Middle frontal gyrus (tissue), 1 donor: ENCODE data around the gene GPR45.

Source experiments
- DNase-seq: peaks from one replicate; pipeline ENCODE4 v3.0.0-alpha.2; 2015; ENCODE audit warnings: low spot score; ENCODE audit errors: extremely low spot score

GPR45 gene

DNA sequence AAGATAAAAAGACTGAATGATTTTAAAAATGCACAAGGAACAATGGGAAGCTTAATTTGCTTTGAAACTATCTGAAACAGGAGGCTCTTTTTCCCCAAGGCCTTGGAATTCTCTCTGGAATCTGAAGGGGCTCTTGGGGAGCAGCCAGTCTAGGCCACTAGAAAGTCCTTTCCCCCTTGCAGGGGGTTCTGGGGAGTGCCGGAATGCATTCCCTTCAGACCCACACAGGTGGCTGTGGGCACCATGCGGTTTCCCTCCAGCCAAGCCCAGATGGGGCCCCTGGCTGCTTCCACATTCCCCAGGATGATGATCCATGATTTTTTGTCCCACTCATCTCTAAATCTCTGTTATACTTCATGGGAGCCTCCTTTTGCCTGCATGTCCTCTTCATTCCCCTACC lies 10.7 kb downstream of the GPR45 start:
- no peak for DNase-seq

DNA sequence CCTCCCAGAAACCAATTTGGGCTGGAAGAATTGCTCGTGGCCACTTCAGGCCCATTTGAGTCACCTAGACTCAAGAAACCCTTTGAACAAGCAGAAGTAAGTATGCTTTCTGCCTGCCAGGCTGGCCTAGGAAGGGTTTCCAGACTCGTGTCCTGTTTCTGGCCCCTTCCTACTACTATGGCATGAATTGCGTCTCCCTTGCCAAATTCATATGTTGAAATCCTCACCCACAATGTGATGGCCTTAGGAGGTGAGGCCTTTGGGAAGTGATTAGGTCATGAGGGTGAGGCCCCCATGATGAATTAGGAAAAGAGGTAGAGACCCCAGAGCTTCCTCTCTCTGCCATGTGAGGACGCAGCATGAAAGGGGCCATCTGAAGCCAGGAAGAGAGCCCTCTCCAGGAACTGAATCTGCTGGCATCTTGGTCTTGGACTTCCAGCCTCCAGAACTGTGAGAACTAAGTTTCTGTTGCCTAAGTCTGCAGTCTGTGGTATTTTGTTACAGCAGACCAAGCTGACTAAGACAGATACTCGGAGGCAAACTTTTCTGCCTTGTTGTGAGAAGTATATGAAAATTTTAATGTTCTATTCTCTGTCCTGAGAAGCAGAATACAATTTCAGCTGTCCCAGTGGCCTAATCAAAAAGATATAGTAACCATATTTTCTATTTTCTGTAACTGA lies 13.1 kb downstream of the GPR45 start:
- no peak for DNase-seq

DNA sequence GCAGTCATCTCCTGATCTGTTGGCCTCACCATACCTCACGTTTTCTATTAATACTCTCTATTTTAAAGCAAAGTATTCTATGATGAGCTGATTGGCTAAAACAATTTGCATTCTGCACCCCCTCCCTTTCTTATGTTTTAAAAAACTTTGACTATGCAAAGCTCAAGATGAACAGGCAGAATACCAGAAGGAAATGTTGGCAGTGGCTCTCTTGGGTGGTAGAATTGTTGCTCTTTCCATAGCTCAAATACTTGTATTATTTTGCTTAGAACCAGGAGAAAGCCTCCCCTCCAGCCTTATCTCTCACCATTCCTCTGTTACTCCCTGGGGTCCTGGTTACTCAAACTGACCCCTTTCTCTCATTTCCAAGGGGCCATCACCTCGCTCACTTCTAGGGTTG lies 14.4 kb downstream of the GPR45 start:
- no peak for DNase-seq

- no peak for DNase-seq
These were observed 15.0 kb downstream of the GPR45 start for GRCh38 chr2:105256431-105257047.

GRCh38 chr2:105257981-105258380 lies 16.4 kb downstream of the GPR45 start:
- no peak for DNase-seq

GRCh38 chr2:105258835-105259350 lies 17.4 kb downstream of the GPR45 start:
- no peak for DNase-seq

DNA sequence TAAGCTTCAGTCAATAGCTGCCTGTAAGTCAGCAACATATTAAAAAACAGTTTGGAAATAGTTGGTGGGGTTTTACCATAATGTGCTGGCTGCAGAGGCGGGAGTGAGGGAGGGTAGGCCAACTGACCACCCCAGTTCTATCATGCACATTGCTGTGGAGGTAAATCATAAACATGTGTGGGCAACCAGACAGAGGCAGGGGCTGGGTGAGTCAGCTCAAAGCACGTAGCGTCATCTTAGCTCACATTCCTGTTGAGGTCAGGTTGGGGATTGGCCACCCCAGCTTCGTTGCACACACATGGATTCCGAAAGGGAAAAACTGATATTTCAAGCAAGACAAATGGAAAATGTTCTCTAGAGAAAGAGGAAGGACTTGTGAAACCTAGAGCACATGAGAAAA lies 19.5 kb downstream of the GPR45 start:
- DNase-seq: no peak

DNA sequence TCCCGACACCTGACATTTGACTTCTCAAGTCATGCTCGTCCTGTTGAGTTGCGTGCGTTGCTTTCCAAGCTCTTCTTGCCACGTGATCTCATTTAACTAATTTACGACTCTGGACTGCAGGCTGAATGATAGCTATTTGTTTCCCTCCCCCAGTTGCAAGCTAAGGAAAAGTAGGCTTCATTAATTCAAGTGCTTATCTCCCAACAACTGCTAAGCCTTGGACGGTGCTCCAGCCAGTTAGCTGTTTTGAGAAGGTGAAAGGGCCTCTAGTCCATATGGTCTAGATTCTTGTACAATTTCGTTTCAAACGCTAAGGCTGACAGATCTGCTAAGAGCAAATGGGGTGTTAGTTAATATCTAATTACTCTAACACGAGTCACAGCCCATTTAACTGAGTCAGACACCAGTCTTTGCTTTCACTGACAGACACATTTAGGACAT lies 21.1 kb downstream of the GPR45 start:
- DNase-seq: no peak

GRCh38 chr2:105269426-105269825 lies 27.9 kb downstream of the GPR45 start:
- DNase-seq: no peak

GRCh38 chr2:105271393-105272045 lies 30.0 kb downstream of the GPR45 start:
- DNase-seq: no peak

DNA sequence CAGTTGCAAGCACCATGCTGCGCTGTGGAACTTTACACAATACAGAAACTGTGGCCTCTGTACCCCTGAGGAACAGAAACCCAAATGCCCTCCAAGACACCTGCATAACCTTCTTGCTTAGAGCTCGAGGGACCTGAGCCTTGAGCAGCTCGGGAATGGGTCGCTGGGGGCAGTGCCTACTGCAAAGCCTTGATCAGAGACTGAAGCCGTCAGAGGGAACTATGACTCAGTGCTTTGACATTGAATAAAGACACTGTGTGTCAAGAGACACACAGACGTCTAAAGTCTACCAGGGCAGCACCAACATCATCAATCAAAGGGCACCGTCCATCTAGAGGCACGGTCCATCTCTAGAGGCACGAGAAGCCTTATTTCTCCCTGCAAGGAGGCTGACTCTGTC lies 30.6 kb downstream of the GPR45 start:
- DNase-seq: no peak

DNA sequence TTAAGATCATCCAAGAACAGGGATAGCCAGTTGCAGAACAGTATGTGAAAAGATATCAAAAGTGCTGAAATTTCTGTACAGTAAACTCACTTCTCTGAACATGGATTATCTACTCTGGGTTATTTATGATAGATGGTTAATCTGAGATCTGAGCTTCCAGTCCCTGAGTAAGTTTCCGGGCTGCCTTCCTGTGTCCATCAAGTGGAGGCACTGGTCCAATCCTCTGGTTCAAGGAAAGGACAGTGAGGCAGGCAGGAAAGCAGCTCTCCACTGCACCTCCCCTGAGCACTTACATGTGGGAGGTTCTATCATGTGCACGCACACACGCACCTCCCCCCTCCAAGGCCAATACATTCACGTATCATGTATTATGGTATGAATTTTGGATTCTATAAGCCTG lies 32.5 kb downstream of the GPR45 start:
- no peak for DNase-seq

GRCh38 chr2:105278654-105279053 lies 37.1 kb downstream of the GPR45 start:
- no peak for DNase-seq

GRCh38 chr2:105279126-105279525 lies 37.6 kb downstream of the GPR45 start:
- no peak for DNase-seq

DNA sequence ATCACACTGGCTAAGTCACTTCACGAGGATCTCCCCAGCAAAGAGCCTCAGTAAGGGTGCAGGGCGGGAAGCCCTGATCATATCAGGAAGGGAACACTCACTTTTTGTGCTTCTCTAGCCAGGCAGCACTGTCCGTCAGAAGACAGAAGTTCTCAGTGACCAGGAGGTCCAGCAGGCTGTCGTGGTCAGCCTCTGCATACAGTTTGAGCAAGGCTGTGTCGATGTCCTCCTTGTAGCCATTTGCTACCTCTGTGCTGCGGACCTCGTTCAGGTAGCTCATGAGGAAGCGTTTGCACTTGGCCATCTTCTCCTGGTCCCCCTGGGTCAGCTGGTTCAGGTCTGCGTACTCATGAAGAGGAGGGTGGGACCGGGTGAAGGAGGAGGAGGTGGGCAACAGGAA lies 38.7 kb downstream of the GPR45 start:
- DNase-seq: no peak

DNA sequence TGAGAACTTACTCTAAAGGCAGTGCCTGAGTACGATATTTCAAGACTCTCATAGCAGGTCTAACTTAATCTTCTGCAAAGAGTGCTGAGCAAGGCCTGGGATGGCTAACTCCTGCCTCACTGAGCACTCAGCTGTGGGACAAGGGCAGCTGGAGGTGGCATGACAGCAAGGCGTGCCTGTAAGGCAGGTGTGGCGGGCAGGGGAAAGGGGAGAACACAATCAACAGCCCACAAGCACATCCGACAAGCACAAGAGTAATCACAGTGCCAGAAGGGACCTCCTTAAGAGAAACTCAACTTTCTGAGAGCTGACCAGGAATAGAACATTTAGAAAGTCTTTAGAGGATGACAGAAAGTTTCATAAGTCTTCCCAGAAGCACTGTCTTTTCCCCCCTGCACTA lies 42.0 kb downstream of the GPR45 start:
- DNase-seq: no peak

- no peak for DNase-seq
These were observed 46.1 kb downstream of the GPR45 start for GRCh38 chr2:105287692-105288091.

- no peak for DNase-seq
These were observed 46.6 kb downstream of the GPR45 start for GRCh38 chr2:105288133-105288532.

- no peak for DNase-seq
These were observed 49.6 kb downstream of the GPR45 start for GRCh38 chr2:105290981-105291660.

GRCh38 chr2:105291981-105292380 lies 50.4 kb downstream of the GPR45 start:
- DNase-seq: no peak
